GM19238 (cell line): ENCODE results near the gene CD36.

Experiments
- DNase-seq: peaks from one replicate; pipeline ENCODE4 v3.0.0; 2011; ENCODE audit warnings: low spot score; ENCODE audit not compliant: insufficient read length

The CD36 gene

GRCh38 chr7:80637911-80638765 lies at the start of gene CD36:
CD36 (plus strand) TSS chr7:80638642; CDS start chr7:80646741, 8,099 bp downstream.
- DNase-seq, result no peak

GRCh38 chr7:80589631-80590030 lies 48.8 kb upstream of the CD36 start:
- no peak for DNase-seq

- DNase-seq, result no peak
These were observed 46.8 kb upstream of the CD36 start for GRCh38 chr7:80591654-80592053.

GRCh38 chr7:80593869-80594586 lies 44.4 kb upstream of the CD36 start:
- DNase-seq, result no peak

GRCh38 chr7:80596933-80597517 lies 41.4 kb upstream of the CD36 start:
- DNase-seq, result no peak

- DNase-seq, result no peak
These were observed 40.6 kb upstream of the CD36 start for GRCh38 chr7:80597875-80598274.

- no peak for DNase-seq
These were observed 38.4 kb upstream of the CD36 start for GRCh38 chr7:80600046-80600445.

GRCh38 chr7:80601999-80602398 lies 36.4 kb upstream of the CD36 start:
- DNase-seq, result no peak

GRCh38 chr7:80603940-80604339 lies 34.5 kb upstream of the CD36 start:
- no peak for DNase-seq

GRCh38 chr7:80604436-80604835 lies 34.0 kb upstream of the CD36 start:
- DNase-seq, result no peak

- no peak for DNase-seq
These were observed 31.3 kb upstream of the CD36 start for GRCh38 chr7:80607136-80607535.

GRCh38 chr7:80608336-80608735 lies 30.1 kb upstream of the CD36 start:
- DNase-seq, result no peak

- DNase-seq, result no peak
These were observed 28.7 kb upstream of the CD36 start for GRCh38 chr7:80609751-80610150.

- no peak for DNase-seq
These were observed 27.1 kb upstream of the CD36 start for GRCh38 chr7:80611353-80611752.

- DNase-seq, result no peak
These were observed 26.7 kb upstream of the CD36 start for GRCh38 chr7:80611779-80612178.

GRCh38 chr7:80612880-80613279 lies 25.6 kb upstream of the CD36 start:
- no peak for DNase-seq

GRCh38 chr7:80613519-80613918 lies 24.9 kb upstream of the CD36 start:
- DNase-seq, result no peak

GRCh38 chr7:80614851-80615271 lies 23.6 kb upstream of the CD36 start:
- no peak for DNase-seq

- DNase-seq, result no peak
These were observed 20.3 kb upstream of the CD36 start for GRCh38 chr7:80618096-80618495.

GRCh38 chr7:80619741-80620140 lies 18.7 kb upstream of the CD36 start:
- no peak for DNase-seq

GRCh38 chr7:80622541-80622940 lies 15.9 kb upstream of the CD36 start:
- no peak for DNase-seq

GRCh38 chr7:80623503-80624252 lies 14.8 kb upstream of the CD36 start:
- no peak for DNase-seq
